Suppressor macrophage (primary cell): ENCODE measurements around the gene NUP210.
"Not testable (repeated sequence)": the region's sequence is repeated elsewhere in the genome, so short reads cannot be mapped to it uniquely, and the experiment has no call there.

Experiments used
- DNase-seq, 4 experiments: peaks; one replicate each; pipeline ENCODE4 v3.0.0-alpha.2; 2020 to 2022
- total RNA-seq, 17 experiments: gene quantifications; one replicate each; lab custom pipeline; 2026; ENCODE audit warnings: mixed read lengths in 6 of 17, inconsistent platforms in 3 of 17; lab: John Stamatoyannopoulos, UW

NUP210 gene
- 26.6 to 197 (median 123) reads per million in 17 experiments for total RNA-seq

- DNase-seq = peak; percentile 53 to 83 (median 68)
These were observed at the start of gene NUP210 for GRCh38 chr3:13420045-13420830. Gene NUP210 (minus strand): TSS chr3:13420322. CDS start chr3:13420226, 96 bp downstream.

- DNase-seq = no peak
These were observed 46.7 kb upstream of the NUP210 start for GRCh38 chr3:13466781-13467180.

- no peak for DNase-seq
These were observed 45.2 kb upstream of the NUP210 start for GRCh38 chr3:13465236-13465873.

GRCh38 chr3:13463618-13464400 is 43.7 kb upstream of the NUP210 start:
- DNase-seq = no peak

DNA sequence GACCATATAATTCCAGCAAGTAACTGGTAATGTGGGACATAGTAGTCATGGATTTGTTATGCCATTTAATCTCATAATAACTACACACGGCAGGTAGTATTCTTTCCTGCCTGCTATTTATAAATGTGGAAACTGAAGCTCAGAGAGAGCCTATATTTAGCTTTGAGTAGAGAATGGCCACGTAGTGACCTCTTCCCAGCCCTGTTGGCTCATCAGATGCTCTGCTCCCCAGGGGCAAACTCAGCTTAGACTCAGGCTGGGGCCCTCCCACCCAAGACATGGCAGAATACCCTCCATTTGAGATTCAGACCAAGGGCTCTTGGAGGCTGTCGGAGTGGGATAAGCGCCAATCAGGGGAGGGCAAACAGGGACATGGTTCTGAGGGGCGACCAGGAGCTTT is 42.7 kb upstream of the NUP210 start:
- DNase-seq = no peak

DNA sequence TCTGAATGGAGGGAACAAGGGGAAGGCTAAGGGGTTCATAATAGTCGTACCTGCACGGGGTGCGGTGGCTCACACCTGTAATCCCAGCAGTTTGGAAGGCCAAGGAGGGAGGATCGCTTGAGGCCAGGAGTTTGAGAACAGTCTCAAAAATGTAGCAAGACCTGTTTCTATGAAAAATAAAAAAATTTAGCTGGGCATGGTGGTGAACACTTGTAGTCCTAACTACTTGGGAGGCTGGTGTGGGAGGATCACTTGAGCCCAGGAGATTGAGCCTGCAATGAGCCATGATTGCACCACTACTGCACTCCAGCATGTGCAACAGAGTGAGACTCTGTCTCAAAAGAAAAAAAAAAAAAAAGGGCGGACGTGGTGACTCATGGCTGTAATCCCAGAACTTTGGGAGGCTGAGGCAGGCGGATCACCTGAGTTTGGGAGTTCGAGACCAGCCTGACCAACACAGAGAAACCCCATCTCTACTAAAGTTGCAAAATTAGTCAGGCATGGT is 42.1 kb upstream of the NUP210 start:
- DNase-seq = no peak

DNA sequence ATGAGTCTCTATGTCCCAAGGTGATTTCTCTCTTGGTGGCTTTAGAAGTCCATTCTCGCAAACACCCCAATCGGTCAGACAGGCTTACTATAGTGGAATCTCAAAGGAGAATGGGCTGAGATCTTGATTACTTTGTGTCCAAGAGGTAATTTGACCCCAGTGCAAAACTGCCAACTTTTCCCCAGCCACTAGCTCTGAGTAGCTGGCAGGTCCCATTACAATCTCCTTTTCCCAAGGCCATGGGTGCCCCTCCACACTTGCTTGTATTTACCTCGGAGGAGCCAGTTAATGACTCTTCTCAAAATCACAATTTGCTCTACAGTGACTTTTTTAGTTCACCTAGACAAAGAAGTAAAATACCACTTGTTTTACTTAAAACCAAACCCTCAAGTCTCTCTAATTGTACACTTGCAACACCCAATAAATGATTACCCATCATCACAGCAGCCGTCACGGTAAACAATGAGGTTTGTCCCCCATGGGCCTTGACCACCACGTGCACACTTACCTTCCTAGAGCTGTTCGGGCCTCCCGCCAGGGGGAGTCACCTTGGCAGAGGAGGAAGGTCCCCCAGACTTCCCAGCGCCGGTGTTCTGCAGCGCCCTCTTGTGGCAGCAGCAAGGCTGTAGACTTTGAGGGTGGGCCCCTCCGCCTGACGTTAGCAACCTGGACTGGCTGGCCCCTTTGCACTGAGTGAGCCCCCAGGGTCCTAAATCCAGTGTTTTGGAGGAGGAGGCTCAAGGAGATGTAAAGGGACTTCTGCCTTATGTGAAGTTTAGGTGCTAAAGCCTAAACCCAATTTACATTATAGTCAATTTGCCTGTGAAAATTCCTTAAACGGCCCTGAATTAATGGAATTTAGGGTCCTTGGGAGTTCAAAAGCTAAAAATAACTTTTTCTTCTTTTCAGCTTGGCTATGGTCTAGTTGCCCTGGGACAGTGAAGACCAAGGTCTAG is 41.3 kb upstream of the NUP210 start:
- DNase-seq = peak; percentile 43 to 66 (median 51)

DNA sequence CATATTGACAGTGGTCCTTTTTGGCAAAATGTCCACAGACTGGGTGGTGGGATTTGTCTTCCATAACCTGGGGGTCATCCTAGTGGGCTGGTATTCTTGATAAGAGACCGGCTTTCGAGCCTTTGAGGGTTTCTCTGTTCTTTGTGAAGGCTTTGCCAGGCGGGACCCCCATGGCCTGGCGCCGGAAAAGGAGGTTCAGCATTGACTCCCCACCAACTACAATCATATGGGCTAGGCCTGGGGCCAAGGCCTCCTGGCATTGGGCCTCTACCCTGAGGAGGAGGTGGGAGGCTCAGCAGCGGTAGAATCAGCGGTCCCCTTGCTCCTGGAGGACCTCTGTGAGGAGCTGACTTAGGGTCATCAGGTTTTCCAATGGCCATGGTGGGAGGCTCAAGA is 40.2 kb upstream of the NUP210 start:
- DNase-seq = no peak

- DNase-seq = no peak
These were observed 39.7 kb upstream of the NUP210 start for GRCh38 chr3:13459605-13460340.

- DNase-seq = no peak
These were observed 37.5 kb upstream of the NUP210 start for GRCh38 chr3:13457593-13457992.

DNA sequence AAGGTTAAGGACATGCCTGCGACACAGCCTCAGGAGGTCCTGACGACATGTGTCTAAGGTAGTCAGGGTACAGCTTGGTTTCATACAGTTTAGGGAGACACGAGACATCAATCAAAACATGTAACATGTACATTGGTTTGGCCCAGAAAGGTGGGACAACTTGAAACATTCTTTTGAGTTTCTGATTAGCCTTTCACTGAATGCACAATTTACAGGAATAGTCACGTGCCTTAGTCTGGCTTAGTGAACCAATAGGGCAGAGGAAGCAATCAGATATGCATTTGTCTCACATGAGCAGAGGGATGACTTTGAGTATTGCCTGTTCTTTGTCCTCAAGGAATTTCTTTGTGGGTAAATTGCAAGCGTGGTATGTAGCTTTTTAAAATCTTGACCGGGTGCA is 35.5 kb upstream of the NUP210 start:
- no peak for DNase-seq

GRCh38 chr3:13452490-13453335 is 32.6 kb upstream of the NUP210 start:
- peak; percentile 62 to 83 (median 72) for DNase-seq

GRCh38 chr3:13451301-13451673 is 31.2 kb upstream of the NUP210 start:
- peak in 1 of 4 experiments; percentile 16 for DNase-seq

- not testable (repeated sequence) for DNase-seq
These were observed 22.8 kb upstream of the NUP210 start for GRCh38 chr3:13442882-13443281.

GRCh38 chr3:13440204-13440817 is 20.2 kb upstream of the NUP210 start:
- DNase-seq = no peak

DNA sequence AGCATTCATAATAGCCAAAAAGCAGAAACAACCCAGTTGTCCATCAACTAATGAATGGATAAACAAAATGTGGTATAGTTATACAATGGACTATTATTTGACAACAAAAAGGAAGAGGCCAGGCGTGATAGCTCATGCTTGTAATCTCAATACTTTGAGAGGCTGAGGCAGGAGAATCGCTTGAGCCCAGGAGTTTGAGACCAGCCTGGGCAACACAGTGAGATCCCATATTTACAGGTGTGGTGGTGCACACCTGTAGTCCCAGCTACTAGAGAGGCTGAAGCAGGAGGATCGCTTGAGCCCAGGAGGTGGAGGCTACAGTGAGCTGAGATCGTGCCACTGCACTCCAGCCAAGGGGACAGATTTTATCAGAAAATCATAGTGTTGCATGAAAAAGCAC is 16.1 kb upstream of the NUP210 start:
- not testable (repeated sequence) for DNase-seq

GRCh38 chr3:13433912-13434311 is 13.8 kb upstream of the NUP210 start:
- no peak for DNase-seq

- no peak for DNase-seq
These were observed 12.0 kb upstream of the NUP210 start for GRCh38 chr3:13432093-13432492.

DNA sequence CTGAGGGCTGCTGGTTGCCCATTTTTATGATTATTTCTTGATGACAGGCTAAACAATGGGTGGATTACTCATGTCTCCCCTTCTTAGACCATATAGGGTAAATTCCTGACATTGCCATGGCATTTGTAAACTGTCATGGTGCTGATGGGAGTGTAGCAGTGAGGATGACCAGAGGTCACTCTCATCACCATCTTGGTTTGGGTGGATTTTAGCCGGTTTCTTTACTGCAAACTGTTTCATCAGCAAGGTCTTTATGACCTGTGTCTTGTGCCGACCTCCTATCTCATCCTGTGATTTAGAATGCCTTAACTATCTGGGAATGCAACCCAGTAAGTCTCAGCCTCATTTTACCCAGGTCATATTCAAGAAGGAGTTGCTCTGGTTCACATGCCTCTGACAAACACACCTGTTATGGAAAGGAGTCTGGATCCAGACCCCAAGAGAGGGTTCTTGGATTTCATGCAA is 10.3 kb upstream of the NUP210 start:
- DNase-seq = not testable (repeated sequence)
